ENCODE data around the gene RTL5.

DNA sequence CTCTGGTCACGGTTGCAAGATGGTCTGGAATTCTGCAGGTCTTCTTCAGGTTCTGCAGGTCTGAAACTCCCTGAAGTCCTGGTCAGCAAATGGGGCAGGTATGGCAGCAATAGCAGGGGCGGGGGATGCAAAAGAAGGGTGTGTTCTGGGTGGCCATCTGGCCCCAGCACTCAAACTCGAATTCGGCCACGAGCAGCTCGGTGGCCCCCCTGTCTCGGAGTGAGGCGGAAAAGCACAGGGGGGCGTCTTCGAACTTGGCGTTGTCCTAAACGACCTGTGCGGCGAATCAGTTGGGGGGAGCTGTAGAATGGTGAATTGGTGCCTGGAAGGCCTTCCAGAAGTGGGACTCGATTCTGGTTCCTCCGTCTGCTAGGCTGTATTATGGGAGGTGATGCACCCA lies 2.1 kb downstream of the RTL5 start:
- TF ChIP-seq, protein P1, sequence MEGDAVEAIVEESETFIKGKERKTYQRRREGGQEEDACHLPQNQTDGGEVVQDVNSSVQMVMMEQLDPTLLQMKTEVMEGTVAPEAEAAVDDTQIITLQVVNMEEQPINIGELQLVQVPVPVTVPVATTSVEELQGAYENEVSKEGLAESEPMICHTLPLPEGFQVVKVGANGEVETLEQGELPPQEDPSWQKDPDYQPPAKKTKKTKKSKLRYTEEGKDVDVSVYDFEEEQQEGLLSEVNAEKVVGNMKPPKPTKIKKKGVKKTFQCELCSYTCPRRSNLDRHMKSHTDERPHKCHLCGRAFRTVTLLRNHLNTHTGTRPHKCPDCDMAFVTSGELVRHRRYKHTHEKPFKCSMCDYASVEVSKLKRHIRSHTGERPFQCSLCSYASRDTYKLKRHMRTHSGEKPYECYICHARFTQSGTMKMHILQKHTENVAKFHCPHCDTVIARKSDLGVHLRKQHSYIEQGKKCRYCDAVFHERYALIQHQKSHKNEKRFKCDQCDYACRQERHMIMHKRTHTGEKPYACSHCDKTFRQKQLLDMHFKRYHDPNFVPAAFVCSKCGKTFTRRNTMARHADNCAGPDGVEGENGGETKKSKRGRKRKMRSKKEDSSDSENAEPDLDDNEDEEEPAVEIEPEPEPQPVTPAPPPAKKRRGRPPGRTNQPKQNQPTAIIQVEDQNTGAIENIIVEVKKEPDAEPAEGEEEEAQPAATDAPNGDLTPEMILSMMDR (IDR thresholded peaks at IDR 0.05; ENCODE audit: low read length) = no peak
- no peak for TF ChIP-seq EZH2 (IDR thresholded peaks at IDR 0.05; ENCODE audit: borderline replicate concordance, low read length)
